Measurements from ENCODE around the gene PLCH1.

GRCh38 chr3:155457591-155457990 is 287.3 kb downstream of the PLCH1 start:
- TF ChIP-seq, protein P1, sequence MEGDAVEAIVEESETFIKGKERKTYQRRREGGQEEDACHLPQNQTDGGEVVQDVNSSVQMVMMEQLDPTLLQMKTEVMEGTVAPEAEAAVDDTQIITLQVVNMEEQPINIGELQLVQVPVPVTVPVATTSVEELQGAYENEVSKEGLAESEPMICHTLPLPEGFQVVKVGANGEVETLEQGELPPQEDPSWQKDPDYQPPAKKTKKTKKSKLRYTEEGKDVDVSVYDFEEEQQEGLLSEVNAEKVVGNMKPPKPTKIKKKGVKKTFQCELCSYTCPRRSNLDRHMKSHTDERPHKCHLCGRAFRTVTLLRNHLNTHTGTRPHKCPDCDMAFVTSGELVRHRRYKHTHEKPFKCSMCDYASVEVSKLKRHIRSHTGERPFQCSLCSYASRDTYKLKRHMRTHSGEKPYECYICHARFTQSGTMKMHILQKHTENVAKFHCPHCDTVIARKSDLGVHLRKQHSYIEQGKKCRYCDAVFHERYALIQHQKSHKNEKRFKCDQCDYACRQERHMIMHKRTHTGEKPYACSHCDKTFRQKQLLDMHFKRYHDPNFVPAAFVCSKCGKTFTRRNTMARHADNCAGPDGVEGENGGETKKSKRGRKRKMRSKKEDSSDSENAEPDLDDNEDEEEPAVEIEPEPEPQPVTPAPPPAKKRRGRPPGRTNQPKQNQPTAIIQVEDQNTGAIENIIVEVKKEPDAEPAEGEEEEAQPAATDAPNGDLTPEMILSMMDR (IDR thresholded peaks at IDR 0.05; ENCODE audit: low read depth, low read length), result no peak
- no peak for TF ChIP-seq EZH2phosphoT487 (IDR thresholded peaks at IDR 0.05; ENCODE audit: low read depth)
